ENCODE data around the gene FOSL1.

FOSL1 gene

DNA sequence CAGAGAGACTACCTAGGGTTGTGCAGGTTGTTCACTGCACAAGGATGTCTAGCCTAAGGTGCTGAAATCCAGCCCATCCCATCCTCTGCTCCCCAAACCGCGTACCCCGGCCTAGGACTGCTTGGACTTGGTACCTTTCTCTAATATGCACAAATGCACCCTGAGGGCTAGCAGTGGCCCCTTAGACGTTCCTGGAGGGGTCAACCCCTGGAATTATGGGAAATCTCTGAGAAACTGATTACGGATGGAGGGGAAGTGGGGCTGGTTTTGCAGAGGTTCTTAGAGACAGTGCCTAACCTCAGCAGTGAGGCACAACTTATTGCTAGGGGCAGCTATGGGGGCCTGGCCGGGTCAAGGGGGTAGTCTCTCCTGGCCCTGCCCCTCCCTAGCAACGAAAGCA is 16.2 kb upstream of the FOSL1 start:
- H4K8ac ChIP-seq (ENCODE audit: low read depth, low read length), result no peak overlapping the region
- H3K79me1 ChIP-seq (ENCODE audit: low read depth, low read length), result peaks cover 22% of the 10 kb centered on the region
- H2BK12ac ChIP-seq (ENCODE audit: low read length), result no peak overlapping the region
- no peak overlapping the region for H2AFZ ChIP-seq (ENCODE audit: low read length)
- no peak overlapping the region for H3K14ac ChIP-seq (ENCODE audit: low read length)
- H3K27ac ChIP-seq (replicated peaks; ENCODE audit: low read length), result no peak overlapping the region
- no peak overlapping the region for H2BK15ac ChIP-seq (ENCODE audit: low read length)
- no CpG with 5 or more reads among the region's 7 CpGs for WGBS, 2 donors (ENCODE audit: extremely low coverage in 2 of 2, insufficient read length in 2 of 2, insufficient replicate concordance in 1 of 2)
- H4K91ac ChIP-seq (ENCODE audit: low read depth, low read length, poor library complexity), result no peak overlapping the region
- peaks cover 17 to 22% of the 10 kb centered on the region in 2 donors for H3K4me1 ChIP-seq (ENCODE audit: control insufficient read depth in 2 of 2, insufficient read depth in 1 of 2, low read depth in 1 of 2, low read length in 2 of 2)
- no peaks in the 10 kb centered on the region for H3K27me3 ChIP-seq (ENCODE audit: control insufficient read depth in 3 of 3, insufficient read depth in 3 of 3, low read depth in 1 of 3, low read length in 3 of 3)
- H2BK120ac ChIP-seq (ENCODE audit: low read depth, low read length), result no peak overlapping the region
- peaks cover 0 to 2% of the 10 kb centered on the region in 2 donors for H3K9me3 ChIP-seq (replicated peaks in 1 of 2; ENCODE audit: control insufficient read depth in 2 of 2, insufficient read depth in 1 of 2, low read depth in 1 of 2, low read length in 2 of 2)
- H2BK5ac ChIP-seq (ENCODE audit: low read length), result peak overlapping the region; percentile 8
- H3K36me3 ChIP-seq (replicated peaks in 1 of 2; ENCODE audit: control insufficient read depth in 2 of 2, insufficient read depth in 2 of 2, low read length in 2 of 2), result peaks cover 12 to 24% of the 10 kb centered on the region in 2 donors
- no peak overlapping the region for H3K4me3 ChIP-seq (ENCODE audit: low read length in 2 of 2)
- no peak overlapping the region for H3K9ac ChIP-seq (ENCODE audit: low read depth, low read length, poor library complexity)
- no peak overlapping the region for H3K23ac ChIP-seq (ENCODE audit: low read depth, low read length, poor library complexity)
- H2AK5ac ChIP-seq (ENCODE audit: low read depth, low read length), result no peak overlapping the region
- no peak overlapping the region for H3K4me2 ChIP-seq (ENCODE audit: insufficient read depth, low read length, poor library complexity, severe bottlenecking)
- H3K18ac ChIP-seq (ENCODE audit: low read length), result no peak overlapping the region
- H3K4ac ChIP-seq (ENCODE audit: low read length), result no peak overlapping the region
- DNase-seq (ENCODE audit: low spot score), result no peak

DNA sequence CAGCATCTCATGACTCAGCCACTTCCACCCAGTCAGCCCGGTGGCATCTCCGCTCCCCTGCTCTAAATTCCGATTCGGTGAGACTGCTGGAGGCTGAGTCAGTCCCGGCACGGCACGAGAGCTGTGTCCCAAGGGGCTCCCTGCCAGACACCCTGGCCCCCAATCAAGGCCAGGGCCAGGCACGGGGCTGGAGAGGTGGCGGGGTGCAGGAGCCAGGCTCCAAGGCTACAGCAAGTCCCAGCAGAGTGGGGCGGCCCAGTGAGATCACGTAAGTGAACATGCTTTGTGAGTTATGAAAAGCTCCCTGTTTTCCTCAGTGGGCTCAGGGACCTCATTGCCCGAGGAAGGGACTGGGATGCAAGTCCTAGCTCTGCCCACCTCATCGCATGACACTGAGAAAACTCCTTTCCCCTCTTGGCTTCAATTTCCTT is 15.6 kb upstream of the FOSL1 start:
- Histone ChIP-seq H2BK120ac (ENCODE audit: low read depth, low read length) (no peak overlapping the region), H3K4me2 (ENCODE audit: insufficient read depth, low read length, poor library complexity, severe bottlenecking) (no peak overlapping the region), H3K79me1 (ENCODE audit: low read depth, low read length) (peaks cover 19% of the 10 kb centered on the region), H2BK15ac (ENCODE audit: low read length) (no peak overlapping the region), H3K4ac (ENCODE audit: low read length) (no peak overlapping the region), H2AFZ (ENCODE audit: low read length) (no peak overlapping the region), H3K9ac (ENCODE audit: low read depth, low read length, poor library complexity) (peak overlapping the region; percentile 12), H3K18ac (ENCODE audit: low read length) (no peak overlapping the region), H2BK5ac (ENCODE audit: low read length) (peak overlapping the region; percentile 46), H3K27ac (replicated peaks; ENCODE audit: low read length) (no peak overlapping the region), H3K23ac (ENCODE audit: low read depth, low read length, poor library complexity) (peak overlapping the region; percentile 58), H3K14ac (ENCODE audit: low read length) (no peak overlapping the region), H3K36me3 (replicated peaks in 1 of 2; ENCODE audit: control insufficient read depth in 2 of 2, insufficient read depth in 2 of 2, low read length in 2 of 2) (peaks cover 12 to 19% of the 10 kb centered on the region in 2 donors), H3K4me1 (ENCODE audit: control insufficient read depth in 2 of 2, insufficient read depth in 1 of 2, low read depth in 1 of 2, low read length in 2 of 2) (peaks cover 17 to 22% of the 10 kb centered on the region in 2 donors), H4K8ac (ENCODE audit: low read depth, low read length) (no peak overlapping the region), H3K4me3 (ENCODE audit: low read length in 2 of 2) (no peak overlapping the region), H2AK5ac (ENCODE audit: low read depth, low read length) (no peak overlapping the region), H2BK12ac (ENCODE audit: low read length) (no peak overlapping the region), H4K91ac (ENCODE audit: low read depth, low read length, poor library complexity) (no peak overlapping the region), H3K27me3 (ENCODE audit: control insufficient read depth in 3 of 3, insufficient read depth in 3 of 3, low read depth in 1 of 3, low read length in 3 of 3) (no peaks in the 10 kb centered on the region), H3K9me3 (replicated peaks in 1 of 2; ENCODE audit: control insufficient read depth in 2 of 2, insufficient read depth in 1 of 2, low read depth in 1 of 2, low read length in 2 of 2) (peaks cover 0 to 2% of the 10 kb centered on the region in 2 donors)
- no peak for DNase-seq (ENCODE audit: low spot score)
- WGBS, 2 donors (ENCODE audit: extremely low coverage in 2 of 2, insufficient read length in 2 of 2, insufficient replicate concordance in 1 of 2), result no CpG with 5 or more reads among the region's 13 CpGs

DNA sequence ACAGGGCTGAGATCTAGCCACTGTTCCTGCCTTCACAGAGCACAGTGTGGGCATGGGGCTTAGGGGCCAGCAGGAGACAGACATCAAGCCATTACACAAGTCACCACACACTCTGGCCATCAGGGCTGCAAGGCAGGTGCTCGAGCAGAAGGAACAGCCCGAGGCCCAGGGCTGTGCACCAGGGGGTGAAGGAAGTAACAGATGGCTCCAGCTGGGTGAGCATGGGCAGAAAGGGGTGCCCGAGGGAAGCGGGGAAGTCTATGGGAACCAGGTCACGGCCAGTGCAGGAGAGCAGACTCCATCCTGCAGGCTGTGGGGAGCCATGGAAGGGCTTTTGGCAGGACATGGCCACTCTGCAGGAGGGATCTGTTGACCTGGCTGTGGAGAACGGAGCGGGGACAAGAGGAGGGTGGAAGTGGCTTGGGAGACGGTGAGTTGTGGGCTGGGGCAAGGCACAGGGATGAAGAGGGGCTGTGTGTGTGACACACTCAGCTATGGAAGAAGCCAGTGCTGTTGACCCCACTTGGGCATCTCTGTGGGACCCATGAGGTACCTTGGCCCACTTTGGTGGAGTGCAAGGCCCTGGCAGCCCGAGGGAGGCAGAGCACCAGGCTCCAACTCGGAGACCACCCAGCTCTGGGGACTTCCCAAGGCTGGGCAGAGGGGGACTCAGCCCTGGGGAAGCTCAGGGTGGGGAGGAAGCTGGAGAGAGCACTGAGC is 15.1 kb upstream of the FOSL1 start:
- peak overlapping the region; percentile 39 for H3K9ac ChIP-seq (ENCODE audit: low read depth, low read length, poor library complexity)
- no peak overlapping the region for H2BK120ac ChIP-seq (ENCODE audit: low read depth, low read length)
- DNase-seq (ENCODE audit: low spot score), result no peak
- peak overlapping the region; percentile 58 for H3K23ac ChIP-seq (ENCODE audit: low read depth, low read length, poor library complexity)
- H4K91ac ChIP-seq (ENCODE audit: low read depth, low read length, poor library complexity), result no peak overlapping the region
- peak overlapping the region; percentile 8 for H3K4ac ChIP-seq (ENCODE audit: low read length)
- H3K36me3 ChIP-seq (replicated peaks in 1 of 2; ENCODE audit: control insufficient read depth in 2 of 2, insufficient read depth in 2 of 2, low read length in 2 of 2), result peaks cover 9 to 14% of the 10 kb centered on the region in 2 donors
- H3K4me2 ChIP-seq (ENCODE audit: insufficient read depth, low read length, poor library complexity, severe bottlenecking), result no peak overlapping the region
- peaks cover 0 to 2% of the 10 kb centered on the region in 2 donors for H3K9me3 ChIP-seq (replicated peaks in 1 of 2; ENCODE audit: control insufficient read depth in 2 of 2, insufficient read depth in 1 of 2, low read depth in 1 of 2, low read length in 2 of 2)
- no peak overlapping the region for H3K14ac ChIP-seq (ENCODE audit: low read length)
- peaks cover 15% of the 10 kb centered on the region for H3K79me1 ChIP-seq (ENCODE audit: low read depth, low read length)
- H2AK5ac ChIP-seq (ENCODE audit: low read depth, low read length), result no peak overlapping the region
- peaks cover 0 to 2% (median 0%) of the 10 kb centered on the region in 3 experiments for H3K27me3 ChIP-seq (ENCODE audit: control insufficient read depth in 3 of 3, insufficient read depth in 3 of 3, low read depth in 1 of 3, low read length in 3 of 3)
- H4K8ac ChIP-seq (ENCODE audit: low read depth, low read length), result no peak overlapping the region
- H3K27ac ChIP-seq (replicated peaks; ENCODE audit: low read length), result no peak overlapping the region
- no peak overlapping the region for H2BK12ac ChIP-seq (ENCODE audit: low read length)
- peak overlapping the region; percentile 46 for H2BK5ac ChIP-seq (ENCODE audit: low read length)
- H2AFZ ChIP-seq (ENCODE audit: low read length), result no peak overlapping the region
- peaks cover 13 to 17% of the 10 kb centered on the region in 2 donors for H3K4me1 ChIP-seq (ENCODE audit: control insufficient read depth in 2 of 2, insufficient read depth in 1 of 2, low read depth in 1 of 2, low read length in 2 of 2)
- H2BK15ac ChIP-seq (ENCODE audit: low read length), result no peak overlapping the region
- H3K4me3 ChIP-seq (ENCODE audit: low read length in 2 of 2), result no peak overlapping the region
- peak overlapping the region; percentile 74 for H3K18ac ChIP-seq (ENCODE audit: low read length)
- WGBS, 2 donors (ENCODE audit: extremely low coverage in 2 of 2, insufficient read length in 2 of 2, insufficient replicate concordance in 1 of 2), result no CpG with 5 or more reads among the region's 10 CpGs

DNA sequence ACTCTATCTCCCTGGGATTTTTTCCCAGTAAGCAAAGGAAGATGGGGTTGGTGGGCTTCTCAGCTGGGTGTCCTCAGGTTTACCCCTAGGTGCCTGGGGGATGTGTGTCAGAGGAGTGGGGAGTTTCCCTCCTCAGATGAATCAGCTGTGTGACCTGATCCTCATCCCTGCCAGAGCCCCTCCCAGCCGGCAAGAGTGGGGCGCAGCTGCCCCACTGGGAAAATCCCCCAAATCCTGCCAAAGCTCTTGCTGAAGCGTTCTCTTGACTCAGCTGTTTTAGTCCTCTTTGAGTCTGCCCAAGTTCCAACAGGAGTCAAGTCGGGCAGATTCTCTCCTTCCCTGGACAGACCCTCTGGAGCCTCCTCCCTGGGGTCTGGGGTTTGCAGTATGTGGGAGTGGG is 12.7 kb upstream of the FOSL1 start:
- DNase-seq (ENCODE audit: low spot score), result no peak
- Histone ChIP-seq H2AFZ (ENCODE audit: low read length) (no peak overlapping the region), H4K91ac (ENCODE audit: low read depth, low read length, poor library complexity) (no peak overlapping the region), H3K36me3 (replicated peaks in 1 of 2; ENCODE audit: control insufficient read depth in 2 of 2, insufficient read depth in 2 of 2, low read length in 2 of 2) (peaks cover 9 to 13% of the 10 kb centered on the region in 2 donors), H4K8ac (ENCODE audit: low read depth, low read length) (no peak overlapping the region), H2BK120ac (ENCODE audit: low read depth, low read length) (no peak overlapping the region), H3K4me1 (ENCODE audit: control insufficient read depth in 2 of 2, insufficient read depth in 1 of 2, low read depth in 1 of 2, low read length in 2 of 2) (peaks cover 4 to 9% of the 10 kb centered on the region in 2 donors), H3K23ac (ENCODE audit: low read depth, low read length, poor library complexity) (no peak overlapping the region), H2BK5ac (ENCODE audit: low read length) (no peak overlapping the region), H3K27me3 (ENCODE audit: control insufficient read depth in 3 of 3, insufficient read depth in 3 of 3, low read depth in 1 of 3, low read length in 3 of 3) (peaks cover 0 to 4% (median 0%) of the 10 kb centered on the region in 3 experiments), H2AK5ac (ENCODE audit: low read depth, low read length) (peak overlapping the region; percentile 8), H3K9me3 (replicated peaks in 1 of 2; ENCODE audit: control insufficient read depth in 2 of 2, insufficient read depth in 1 of 2, low read depth in 1 of 2, low read length in 2 of 2) (peaks cover 0 to 2% of the 10 kb centered on the region in 2 donors), H2BK12ac (ENCODE audit: low read length) (no peak overlapping the region), H2BK15ac (ENCODE audit: low read length) (no peak overlapping the region), H3K27ac (replicated peaks; ENCODE audit: low read length) (no peak overlapping the region), H3K18ac (ENCODE audit: low read length) (no peak overlapping the region), H3K9ac (ENCODE audit: low read depth, low read length, poor library complexity) (no peak overlapping the region), H3K4ac (ENCODE audit: low read length) (no peak overlapping the region), H3K4me2 (ENCODE audit: insufficient read depth, low read length, poor library complexity, severe bottlenecking) (no peak overlapping the region), H3K79me1 (ENCODE audit: low read depth, low read length) (peaks cover 4% of the 10 kb centered on the region), H3K14ac (ENCODE audit: low read length) (no peak overlapping the region), H3K4me3 (ENCODE audit: low read length in 2 of 2) (no peak overlapping the region)
- no CpG with 5 or more reads among the region's 4 CpGs for WGBS, 2 donors (ENCODE audit: extremely low coverage in 2 of 2, insufficient read length in 2 of 2, insufficient replicate concordance in 1 of 2)
